ENCODE measurements around the gene TBC1D4.

- TF ChIP-seq, protein P1, sequence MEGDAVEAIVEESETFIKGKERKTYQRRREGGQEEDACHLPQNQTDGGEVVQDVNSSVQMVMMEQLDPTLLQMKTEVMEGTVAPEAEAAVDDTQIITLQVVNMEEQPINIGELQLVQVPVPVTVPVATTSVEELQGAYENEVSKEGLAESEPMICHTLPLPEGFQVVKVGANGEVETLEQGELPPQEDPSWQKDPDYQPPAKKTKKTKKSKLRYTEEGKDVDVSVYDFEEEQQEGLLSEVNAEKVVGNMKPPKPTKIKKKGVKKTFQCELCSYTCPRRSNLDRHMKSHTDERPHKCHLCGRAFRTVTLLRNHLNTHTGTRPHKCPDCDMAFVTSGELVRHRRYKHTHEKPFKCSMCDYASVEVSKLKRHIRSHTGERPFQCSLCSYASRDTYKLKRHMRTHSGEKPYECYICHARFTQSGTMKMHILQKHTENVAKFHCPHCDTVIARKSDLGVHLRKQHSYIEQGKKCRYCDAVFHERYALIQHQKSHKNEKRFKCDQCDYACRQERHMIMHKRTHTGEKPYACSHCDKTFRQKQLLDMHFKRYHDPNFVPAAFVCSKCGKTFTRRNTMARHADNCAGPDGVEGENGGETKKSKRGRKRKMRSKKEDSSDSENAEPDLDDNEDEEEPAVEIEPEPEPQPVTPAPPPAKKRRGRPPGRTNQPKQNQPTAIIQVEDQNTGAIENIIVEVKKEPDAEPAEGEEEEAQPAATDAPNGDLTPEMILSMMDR (conservative IDR thresholded peaks at IDR 0.05): no peak
- no peak for TF ChIP-seq EZH2 (IDR thresholded peaks at IDR 0.05; ENCODE audit: low read depth)
These were observed 20.7 kb downstream of the TBC1D4 start for GRCh38 chr13:75461314-75461713.
